22Rv1 (cell line): ENCODE measurements around the gene PGR.

Experiments
- H3K27ac ChIP-seq: fragments of 450-650 bp; 2 replicates; pipeline ENCODE4 v1.5.1; 2017
- ZFX ChIP-seq: fragments of 450-650 bp; IDR thresholded peaks from 2 replicates; pipeline ENCODE4 v1.6.1; 2017; ENCODE audit warnings: antibody characterized with exemption, borderline replicate concordance
- TF ChIP-seq, protein P1 (sequence below): fragments of 450-650 bp; IDR thresholded peaks from 2 replicates; pipeline ENCODE4 v1.5.1; 2017; ENCODE audit warnings: mild to moderate bottlenecking

PGR gene

DNA sequence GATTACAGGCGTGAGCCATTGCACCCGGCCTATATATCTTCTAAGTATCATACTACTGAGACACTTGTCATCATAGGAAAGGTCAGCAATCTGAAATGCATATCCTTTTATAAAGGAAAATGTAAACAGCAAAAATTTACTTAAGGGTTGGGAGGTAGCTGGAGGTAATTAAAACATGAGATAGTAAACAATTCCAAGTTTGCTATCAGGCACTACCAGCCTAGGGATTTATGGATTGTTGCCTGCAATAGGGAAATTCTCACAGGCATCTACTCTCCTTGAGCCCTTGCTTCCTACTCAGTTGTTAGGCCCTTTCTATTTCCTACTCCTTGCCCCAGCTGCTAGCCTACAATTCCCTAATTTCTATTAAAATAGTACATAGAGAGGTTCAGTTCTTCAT lies 16.1 kb downstream of the PGR start:
- TF ChIP-seq ZFX: no peak
- TF ChIP-seq, protein P1, sequence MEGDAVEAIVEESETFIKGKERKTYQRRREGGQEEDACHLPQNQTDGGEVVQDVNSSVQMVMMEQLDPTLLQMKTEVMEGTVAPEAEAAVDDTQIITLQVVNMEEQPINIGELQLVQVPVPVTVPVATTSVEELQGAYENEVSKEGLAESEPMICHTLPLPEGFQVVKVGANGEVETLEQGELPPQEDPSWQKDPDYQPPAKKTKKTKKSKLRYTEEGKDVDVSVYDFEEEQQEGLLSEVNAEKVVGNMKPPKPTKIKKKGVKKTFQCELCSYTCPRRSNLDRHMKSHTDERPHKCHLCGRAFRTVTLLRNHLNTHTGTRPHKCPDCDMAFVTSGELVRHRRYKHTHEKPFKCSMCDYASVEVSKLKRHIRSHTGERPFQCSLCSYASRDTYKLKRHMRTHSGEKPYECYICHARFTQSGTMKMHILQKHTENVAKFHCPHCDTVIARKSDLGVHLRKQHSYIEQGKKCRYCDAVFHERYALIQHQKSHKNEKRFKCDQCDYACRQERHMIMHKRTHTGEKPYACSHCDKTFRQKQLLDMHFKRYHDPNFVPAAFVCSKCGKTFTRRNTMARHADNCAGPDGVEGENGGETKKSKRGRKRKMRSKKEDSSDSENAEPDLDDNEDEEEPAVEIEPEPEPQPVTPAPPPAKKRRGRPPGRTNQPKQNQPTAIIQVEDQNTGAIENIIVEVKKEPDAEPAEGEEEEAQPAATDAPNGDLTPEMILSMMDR: no peak
- peak overlapping the region; percentile 51 for H3K27ac ChIP-seq

DNA sequence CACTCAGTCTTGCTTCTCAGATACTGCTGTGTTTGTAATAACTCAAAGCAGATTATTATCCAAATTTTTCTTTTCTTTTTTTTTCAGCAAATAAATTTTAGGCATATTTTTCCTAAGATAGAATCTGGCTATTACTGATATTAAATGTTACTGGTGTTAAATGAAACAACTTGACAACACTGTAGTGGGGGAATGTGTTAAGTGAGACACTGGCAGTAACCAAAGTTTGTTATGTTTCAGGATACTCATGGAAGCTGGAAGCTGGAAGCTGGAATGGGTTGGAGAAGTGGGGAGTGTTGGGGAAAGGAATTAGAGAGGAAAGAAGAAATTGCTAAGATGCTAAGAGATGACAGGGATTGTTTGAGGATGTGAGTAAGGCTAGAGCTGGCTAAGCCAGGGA lies 24.9 kb downstream of the PGR start:
- TF ChIP-seq, protein P1: no peak
- TF ChIP-seq ZFX: no peak
- H3K27ac ChIP-seq: no peak overlapping the region

DNA sequence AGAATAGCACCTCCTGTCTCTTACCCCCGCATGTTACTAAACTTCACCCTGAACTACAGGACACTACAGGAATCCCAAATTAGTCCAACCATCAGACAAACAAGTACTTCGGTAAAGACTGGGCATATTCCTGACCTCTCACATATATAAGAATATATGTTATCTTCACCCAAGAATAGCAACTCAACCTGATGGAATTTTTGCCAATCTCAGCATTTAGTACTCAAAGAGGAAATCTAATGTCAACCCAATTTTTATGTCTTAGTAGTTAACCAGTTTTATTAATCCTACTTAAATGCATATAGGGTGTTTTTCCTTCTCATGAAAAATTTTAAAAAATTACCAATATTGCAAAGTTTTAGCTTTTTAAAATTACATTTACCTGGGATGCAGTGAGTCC lies 26.2 kb downstream of the PGR start:
- H3K27ac ChIP-seq: no peak overlapping the region
- TF ChIP-seq ZFX: no peak
- TF ChIP-seq, protein P1: no peak

DNA sequence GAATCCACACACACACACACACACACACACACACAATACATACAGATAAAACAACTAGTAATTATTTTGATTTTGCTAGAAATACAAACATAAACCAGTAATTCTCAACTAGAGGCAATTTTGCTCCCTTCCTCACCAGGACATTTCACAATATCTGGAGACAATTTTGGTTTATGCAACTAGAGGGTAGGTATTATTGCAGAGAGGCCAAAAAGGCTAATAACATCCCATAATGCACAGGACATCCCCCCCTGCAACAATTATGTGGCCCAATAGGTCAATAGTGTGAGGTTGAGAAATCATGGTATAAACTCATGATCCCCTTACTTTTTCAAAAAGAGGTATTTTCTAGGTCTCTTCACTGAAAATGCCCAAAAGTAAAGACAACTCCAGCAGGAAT lies 29.0 kb downstream of the PGR start:
- TF ChIP-seq, protein P1: no peak
- TF ChIP-seq ZFX: no peak
- H3K27ac ChIP-seq: no peak overlapping the region

DNA sequence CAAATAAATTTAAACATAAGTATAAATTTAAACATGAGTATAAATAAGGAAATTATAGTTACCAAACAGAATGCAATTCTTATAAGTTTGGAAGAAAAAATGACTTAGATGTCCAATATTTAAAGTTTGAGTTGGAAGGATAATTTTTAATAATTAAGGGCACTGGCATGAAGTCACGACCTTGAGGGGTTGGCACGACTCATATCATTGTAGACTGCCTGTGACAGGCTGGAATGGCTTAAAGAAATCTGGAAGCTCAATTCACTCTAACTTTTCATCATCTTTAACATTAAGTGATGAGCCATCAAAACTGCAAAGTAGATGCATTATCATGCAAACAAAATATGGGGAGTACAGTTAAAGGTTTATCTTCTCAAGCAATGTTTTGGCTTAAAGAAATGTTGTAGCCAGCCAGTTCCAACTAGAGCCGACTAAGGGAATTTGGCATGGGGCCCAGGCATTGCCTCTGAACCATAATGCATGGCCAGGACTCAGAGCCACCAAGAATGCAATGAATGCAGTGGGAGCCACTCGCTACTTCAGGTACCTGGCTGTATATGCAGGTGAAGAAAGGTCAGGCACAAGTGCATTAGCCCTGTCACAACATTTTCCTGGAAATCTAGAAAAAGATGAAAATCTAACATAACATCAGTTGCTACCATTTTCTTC lies 33.4 kb downstream of the PGR start:
- H3K27ac ChIP-seq: no peak overlapping the region
- TF ChIP-seq ZFX: no peak
- TF ChIP-seq, protein P1: no peak

DNA sequence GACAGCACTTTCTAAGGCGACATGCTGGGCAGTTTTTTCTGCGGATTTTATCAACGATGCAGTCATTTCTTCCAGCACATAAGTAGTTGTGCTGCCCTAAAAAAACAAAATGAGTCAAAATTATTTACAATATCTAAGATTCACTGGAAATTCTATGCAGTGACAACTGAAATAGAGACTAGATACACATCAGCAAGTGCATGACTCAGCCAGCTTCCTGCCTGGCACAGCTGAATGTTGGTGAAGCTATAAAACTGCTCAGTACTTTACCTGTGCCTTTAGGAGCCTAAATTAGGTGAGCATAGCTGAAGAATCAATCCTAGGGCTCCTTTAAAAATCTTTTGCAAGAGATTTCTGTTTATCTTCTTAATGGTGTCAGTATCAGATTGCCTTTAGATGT lies 37.8 kb downstream of the PGR start:
- TF ChIP-seq ZFX: no peak
- TF ChIP-seq, protein P1: no peak
- no peak overlapping the region for H3K27ac ChIP-seq

DNA sequence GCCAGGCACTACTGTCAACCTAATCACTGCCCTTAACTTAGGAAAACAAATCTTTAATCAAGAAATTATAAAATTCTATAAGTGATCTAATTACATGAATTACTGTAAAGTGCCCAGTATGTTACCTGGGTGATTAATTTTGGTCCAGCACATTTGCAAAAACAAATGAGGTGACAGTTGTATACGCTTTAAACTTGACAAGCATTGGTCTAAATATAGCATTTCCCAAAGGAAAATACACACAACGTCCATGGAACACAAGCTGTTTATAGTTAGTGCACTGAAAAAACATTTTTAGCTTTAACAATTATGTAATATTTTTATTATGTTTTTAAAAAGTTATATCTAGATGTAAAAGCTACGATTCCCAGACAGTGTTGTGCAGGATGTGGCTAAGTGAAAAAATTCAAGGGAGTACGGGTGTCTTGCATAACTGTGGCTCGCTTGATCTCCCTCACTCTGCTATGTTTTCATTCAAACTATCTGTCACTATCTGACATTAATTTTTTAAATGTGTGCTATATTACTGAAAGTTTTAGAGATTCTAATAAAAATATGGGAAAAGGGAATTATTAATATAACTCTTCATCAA lies 38.8 kb downstream of the PGR start:
- H3K27ac ChIP-seq: no peak overlapping the region
- TF ChIP-seq ZFX: no peak
- TF ChIP-seq, protein P1: no peak
